Stimulated activated effector memory CD8-positive, alpha-beta T cell treated with anti-CD3 and anti-CD28 coated beads, Interleukin-12 subunit alpha, Interleukin-12 subunit beta, amount 100 ng/mL, for 72 hours (primary cell): ENCODE results near the gene BTBD9.

ENCODE experiments used
- ATAC-seq: fragments of 150-1000 bp; cut with Tn5 transposase; 2 replicates; pipeline ENCODE4 v1.10.0; 2021
- DNase-seq, 2 donors: peaks; one replicate each; pipeline ENCODE4 v3.0.0; 2021 to 2022; ENCODE audit warnings: low spot score in 2 of 2
- H3K27ac Mint-ChIP-seq: one replicate; pipeline ENCODE4 v1.8.0; 2022; ENCODE audit warnings: mild to moderate bottlenecking, mixed read lengths
- H3K36me3 Mint-ChIP-seq: one replicate; pipeline ENCODE4 v1.8.0; 2022; ENCODE audit warnings: mild to moderate bottlenecking, mixed read lengths
- H3K4me1 Mint-ChIP-seq: one replicate; pipeline ENCODE4 v1.8.0; 2022; ENCODE audit warnings: mixed read lengths
- H3K4me3 Mint-ChIP-seq: one replicate; pipeline ENCODE4 v1.8.0; 2022; ENCODE audit warnings: mild to moderate bottlenecking, mixed read lengths
- H3K9me3 Mint-ChIP-seq: one replicate; pipeline ENCODE4 v1.8.0; 2022; ENCODE audit warnings: mixed read lengths

Gene BTBD9

GRCh38 chr6:38154731-38155130 lies 485.0 kb downstream of the BTBD9 start:
- H3K4me1 Mint-ChIP-seq: peaks cover 14% of the 10 kb centered on the region
- peaks cover 29% of the 10 kb centered on the region for H3K36me3 Mint-ChIP-seq
- no peaks in the 10 kb centered on the region for H3K9me3 Mint-ChIP-seq
- ATAC-seq (no peak), DNase-seq (no peak)
- peak overlapping the region; percentile 63 for H3K27ac Mint-ChIP-seq
- no peak overlapping the region for H3K4me3 Mint-ChIP-seq

GRCh38 chr6:38153798-38154345 lies 485.9 kb downstream of the BTBD9 start:
- no peak overlapping the region for H3K4me3 Mint-ChIP-seq
- H3K27ac Mint-ChIP-seq: no peak overlapping the region
- ATAC-seq (no peak), DNase-seq (no peak)
- H3K36me3 Mint-ChIP-seq: peaks cover 38% of the 10 kb centered on the region
- peaks cover 14% of the 10 kb centered on the region for H3K4me1 Mint-ChIP-seq
- no peaks in the 10 kb centered on the region for H3K9me3 Mint-ChIP-seq

- DNase-seq: no peak
- H3K27ac Mint-ChIP-seq: no peak overlapping the region
- no peaks in the 10 kb centered on the region for H3K9me3 Mint-ChIP-seq
- no peak overlapping the region for H3K4me3 Mint-ChIP-seq
- H3K36me3 Mint-ChIP-seq: peaks cover 42% of the 10 kb centered on the region
- peaks cover 14% of the 10 kb centered on the region for H3K4me1 Mint-ChIP-seq
- ATAC-seq: no peak
Observed at GRCh38 chr6:38153076-38153797, 486.5 kb downstream of the BTBD9 start.

GRCh38 chr6:38152620-38153019 lies 487.1 kb downstream of the BTBD9 start:
- Mint-ChIP-seq H3K36me3 (peaks cover 36% of the 10 kb centered on the region), H3K4me3 (no peak overlapping the region), H3K9me3 (no peaks in the 10 kb centered on the region), H3K27ac (no peak overlapping the region), H3K4me1 (peaks cover 14% of the 10 kb centered on the region)
- no peak for DNase-seq
- no peak for ATAC-seq

GRCh38 chr6:38151580-38152500 lies 487.9 kb downstream of the BTBD9 start:
- H3K27ac Mint-ChIP-seq: peak overlapping the region; percentile 68

GRCh38 chr6:38150681-38151296 lies 488.9 kb downstream of the BTBD9 start:
- Mint-ChIP-seq H3K9me3 (no peaks in the 10 kb centered on the region), H3K27ac (peak overlapping the region; percentile 68), H3K36me3 (peaks cover 34% of the 10 kb centered on the region), H3K4me3 (no peak overlapping the region), H3K4me1 (peaks cover 20% of the 10 kb centered on the region)
- no peak for DNase-seq
- no peak for ATAC-seq

More at GRCh38 chr6:38151580-38152500, 487.9 kb downstream of the BTBD9 start:
- ATAC-seq: no peak
- Mint-ChIP-seq H3K4me3 (no peak overlapping the region), H3K9me3 (no peaks in the 10 kb centered on the region), H3K4me1 (peaks cover 18% of the 10 kb centered on the region), H3K36me3 (peaks cover 34% of the 10 kb centered on the region)
- DNase-seq: no peak

GRCh38 chr6:38150021-38150420 lies 489.7 kb downstream of the BTBD9 start:
- no peaks in the 10 kb centered on the region for H3K9me3 Mint-ChIP-seq
- peaks cover 34% of the 10 kb centered on the region for H3K36me3 Mint-ChIP-seq
- no peak for ATAC-seq
- H3K27ac Mint-ChIP-seq: peak overlapping the region; percentile 68
- no peak overlapping the region for H3K4me3 Mint-ChIP-seq
- DNase-seq: no peak
- H3K4me1 Mint-ChIP-seq: peaks cover 18% of the 10 kb centered on the region

GRCh38 chr6:38149531-38149930 lies 490.2 kb downstream of the BTBD9 start:
- ATAC-seq (no peak), DNase-seq (no peak)
- Mint-ChIP-seq H3K27ac (peak overlapping the region; percentile 68), H3K9me3 (no peaks in the 10 kb centered on the region), H3K36me3 (peaks cover 34% of the 10 kb centered on the region), H3K4me1 (peaks cover 14% of the 10 kb centered on the region), H3K4me3 (no peak overlapping the region)

- Mint-ChIP-seq H3K9me3 (no peaks in the 10 kb centered on the region), H3K4me3 (no peak overlapping the region), H3K36me3 (peaks cover 34% of the 10 kb centered on the region), H3K27ac (peak overlapping the region; percentile 68), H3K4me1 (peaks cover 14% of the 10 kb centered on the region)
- DNase-seq (no peak), ATAC-seq (no peak)
Observed at GRCh38 chr6:38148606-38149005, 491.1 kb downstream of the BTBD9 start.

- Mint-ChIP-seq H3K36me3 (peaks cover 25% of the 10 kb centered on the region), H3K4me3 (no peak overlapping the region)
- DNase-seq: no peak
Observed at GRCh38 chr6:38146734-38147027, 493.0 kb downstream of the BTBD9 start.

GRCh38 chr6:38146021-38146733 lies 493.6 kb downstream of the BTBD9 start:
- no peak for DNase-seq
- Mint-ChIP-seq H3K27ac (peak overlapping the region; percentile 56), H3K4me3 (no peak overlapping the region), H3K9me3 (no peaks in the 10 kb centered on the region), H3K36me3 (peaks cover 22% of the 10 kb centered on the region), H3K4me1 (peaks cover 14% of the 10 kb centered on the region)
- no peak for ATAC-seq

More at GRCh38 chr6:38146734-38147027, 493.0 kb downstream of the BTBD9 start:
- H3K9me3 Mint-ChIP-seq: no peaks in the 10 kb centered on the region
- no peak for ATAC-seq
- no peak overlapping the region for H3K27ac Mint-ChIP-seq
- peaks cover 14% of the 10 kb centered on the region for H3K4me1 Mint-ChIP-seq

GRCh38 chr6:38144365-38144945 lies 495.3 kb downstream of the BTBD9 start:
- Mint-ChIP-seq H3K4me1 (peaks cover 22% of the 10 kb centered on the region), H3K4me3 (no peak overlapping the region), H3K36me3 (peaks cover 19% of the 10 kb centered on the region), H3K9me3 (no peaks in the 10 kb centered on the region), H3K27ac (no peak overlapping the region)
- ATAC-seq (no peak), DNase-seq (no peak)

- peaks cover 12% of the 10 kb centered on the region for H3K36me3 Mint-ChIP-seq
Observed at GRCh38 chr6:38143191-38144150, 496.3 kb downstream of the BTBD9 start.

More at GRCh38 chr6:38143191-38144150, 496.3 kb downstream of the BTBD9 start:
- H3K4me1 Mint-ChIP-seq: peaks cover 26% of the 10 kb centered on the region
- ATAC-seq: no peak
- no peak overlapping the region for H3K4me3 Mint-ChIP-seq
- no peak overlapping the region for H3K27ac Mint-ChIP-seq
- DNase-seq: no peak
- H3K9me3 Mint-ChIP-seq: no peaks in the 10 kb centered on the region
